Measurements from ENCODE around the gene DUSP22.
"Not testable (repeated sequence)": the region's sequence is repeated elsewhere in the genome, so short reads cannot be mapped to it uniquely, and the experiment has no call there.

Gene DUSP22

GRCh38 chr6:325161-325860, 33.0 kb downstream of the DUSP22 start:
- H3K4me1 ChIP-seq (ENCODE audit: insufficient read depth, low read length), result peaks cover 10% of the 10 kb centered on the region; the same call in 1 of the 2 replicates
- not testable (repeated sequence) for H3K36me3 ChIP-seq (ENCODE audit: insufficient read depth, low read length); H3K9ac ChIP-seq (ENCODE audit: low read depth, low read length); H3K9me3 ChIP-seq (ENCODE audit: control insufficient read depth, insufficient read depth, low read length)

- not testable (repeated sequence) for H3K9ac ChIP-seq (ENCODE audit: low read depth, low read length); H3K36me3 ChIP-seq (ENCODE audit: insufficient read depth, low read length); H3K9me3 ChIP-seq (ENCODE audit: control insufficient read depth, insufficient read depth, low read length)
- peaks cover 10% of the 10 kb centered on the region; the same call in 1 of the 2 replicates for H3K4me1 ChIP-seq (ENCODE audit: insufficient read depth, low read length)
Measured at GRCh38 chr6:326066-326465, 33.8 kb downstream of the DUSP22 start.

- Histone ChIP-seq H3K4me1 (ENCODE audit: insufficient read depth, low read length) (peaks cover 10% of the 10 kb centered on the region; the same call in 1 of the 2 replicates), H3K36me3 (ENCODE audit: insufficient read depth, low read length) (no peaks in the 10 kb centered on the region), H3K9me3 (ENCODE audit: control insufficient read depth, insufficient read depth, low read length) (no peaks in the 10 kb centered on the region), H3K9ac (ENCODE audit: low read depth, low read length) (no peak overlapping the region)
Measured at GRCh38 chr6:326896-327537, 34.7 kb downstream of the DUSP22 start.

GRCh38 chr6:327538-328116, 35.3 kb downstream of the DUSP22 start:
- H3K9me3 ChIP-seq (ENCODE audit: control insufficient read depth, insufficient read depth, low read length), result no peaks in the 10 kb centered on the region
- H3K36me3 ChIP-seq (ENCODE audit: insufficient read depth, low read length), result no peaks in the 10 kb centered on the region
- H3K9ac ChIP-seq (ENCODE audit: low read depth, low read length), result no peak overlapping the region
- H3K4me1 ChIP-seq (ENCODE audit: insufficient read depth, low read length), result peaks cover 10% of the 10 kb centered on the region; the same call in 1 of the 2 replicates

GRCh38 chr6:328136-328670, 35.9 kb downstream of the DUSP22 start:
- H3K9me3 ChIP-seq (ENCODE audit: control insufficient read depth, insufficient read depth, low read length), result no peaks in the 10 kb centered on the region
- H3K9ac ChIP-seq (ENCODE audit: low read depth, low read length), result no peak overlapping the region
- peaks cover 10% of the 10 kb centered on the region; the same call in 1 of the 2 replicates for H3K4me1 ChIP-seq (ENCODE audit: insufficient read depth, low read length)
- H3K36me3 ChIP-seq (ENCODE audit: insufficient read depth, low read length), result no peaks in the 10 kb centered on the region

GRCh38 chr6:328924-329323, 36.6 kb downstream of the DUSP22 start:
- H3K9me3 ChIP-seq (ENCODE audit: control insufficient read depth, insufficient read depth, low read length), result no peaks in the 10 kb centered on the region
- H3K4me1 ChIP-seq (ENCODE audit: insufficient read depth, low read length), result peaks cover 8% of the 10 kb centered on the region; the same call in 1 of the 2 replicates

GRCh38 chr6:329888-330691, 37.8 kb downstream of the DUSP22 start:
- Histone ChIP-seq H3K9ac (ENCODE audit: low read depth, low read length) (no peak overlapping the region), H3K4me1 (ENCODE audit: insufficient read depth, low read length) (0 out of 2 replicates have a peak, but pooled peaks cover 3% of the 10 kb centered on the region)

More at GRCh38 chr6:328924-329323, 36.6 kb downstream of the DUSP22 start:
- H3K36me3 ChIP-seq (ENCODE audit: insufficient read depth, low read length), result no peaks in the 10 kb centered on the region
- no peak overlapping the region for H3K9ac ChIP-seq (ENCODE audit: low read depth, low read length)

GRCh38 chr6:330948-331347, 38.7 kb downstream of the DUSP22 start:
- H3K36me3 ChIP-seq (ENCODE audit: insufficient read depth, low read length), result no peaks in the 10 kb centered on the region
- H3K9me3 ChIP-seq (ENCODE audit: control insufficient read depth, insufficient read depth, low read length), result no peaks in the 10 kb centered on the region
- 0 out of 2 replicates have a peak, but pooled peaks cover 3% of the 10 kb centered on the region for H3K4me1 ChIP-seq (ENCODE audit: insufficient read depth, low read length)
- no peak overlapping the region for H3K9ac ChIP-seq (ENCODE audit: low read depth, low read length)

More at GRCh38 chr6:329888-330691, 37.8 kb downstream of the DUSP22 start:
- H3K36me3 ChIP-seq (ENCODE audit: insufficient read depth, low read length), result no peaks in the 10 kb centered on the region
- H3K9me3 ChIP-seq (ENCODE audit: control insufficient read depth, insufficient read depth, low read length), result no peaks in the 10 kb centered on the region

GRCh38 chr6:331622-332521, 39.6 kb downstream of the DUSP22 start:
- H3K4me1 ChIP-seq (ENCODE audit: insufficient read depth, low read length), result 0 out of 2 replicates have a peak, but pooled peaks cover 3% of the 10 kb centered on the region
- no peak overlapping the region for H3K9ac ChIP-seq (ENCODE audit: low read depth, low read length)
- H3K36me3 ChIP-seq (ENCODE audit: insufficient read depth, low read length), result no peaks in the 10 kb centered on the region
- no peaks in the 10 kb centered on the region for H3K9me3 ChIP-seq (ENCODE audit: control insufficient read depth, insufficient read depth, low read length)

- Histone ChIP-seq H3K9me3 (ENCODE audit: control insufficient read depth, insufficient read depth, low read length) (no peaks in the 10 kb centered on the region), H3K36me3 (ENCODE audit: insufficient read depth, low read length) (no peaks in the 10 kb centered on the region), H3K9ac (ENCODE audit: low read depth, low read length) (no peak overlapping the region), H3K4me1 (ENCODE audit: insufficient read depth, low read length) (0 out of 2 replicates have a peak, but pooled peaks cover 3% of the 10 kb centered on the region)
Measured at GRCh38 chr6:332671-333070, 40.4 kb downstream of the DUSP22 start.

GRCh38 chr6:333379-334002, 41.2 kb downstream of the DUSP22 start:
- Histone ChIP-seq H3K36me3 (ENCODE audit: insufficient read depth, low read length) (no peaks in the 10 kb centered on the region), H3K4me1 (ENCODE audit: insufficient read depth, low read length) (0 out of 2 replicates have a peak, but pooled peaks cover 3% of the 10 kb centered on the region), H3K9ac (ENCODE audit: low read depth, low read length) (no peak overlapping the region), H3K9me3 (ENCODE audit: control insufficient read depth, insufficient read depth, low read length) (no peaks in the 10 kb centered on the region)

GRCh38 chr6:334536-335510, 42.5 kb downstream of the DUSP22 start:
- Histone ChIP-seq H3K9ac (ENCODE audit: low read depth, low read length) (no peak overlapping the region), H3K4me1 (ENCODE audit: insufficient read depth, low read length) (0 out of 2 replicates have a peak, but pooled peaks cover 3% of the 10 kb centered on the region), H3K36me3 (ENCODE audit: insufficient read depth, low read length) (no peaks in the 10 kb centered on the region), H3K9me3 (ENCODE audit: control insufficient read depth, insufficient read depth, low read length) (no peaks in the 10 kb centered on the region)

Measured in ES-I3 (cell line).